GM12878 (cell line): Measurements from ENCODE around the gene CDRT15. TPM values are rescaled to one million over a fixed set of nuclear protein-coding genes. Genes with fewer than 3 reads are reported as not detected.

Experiments
- ATAC-seq: fragments of 200-7000 bp; cut with Tn5 transposase; 3 replicates; pipeline ENCODE4 v1.9.1; 2020; ENCODE audit warnings: mild to moderate bottlenecking, moderate library complexity
- BruUV-seq: library from RNA; stranded (reverse); fragments of 400-500 nt; replicated peaks from 2 replicates; lab custom pipeline; 2021; lab: Mats Ljungman, UMichigan
- CTCF ChIA-PET: fragments of 300-600 bp; sonication (Branson Sonifier 250); formaldehyde crosslinking; extraction: SDS; loops from one replicate; lab custom pipeline; 2021; ENCODE audit warnings: inconsistent platforms; lab: Yijun Ruan, JAX
- POLR2A ChIA-PET: fragments of 350-600 bp; formaldehyde crosslinking; extraction: SDS; loops from one replicate; lab custom pipeline; 2021; ENCODE audit warnings: inconsistent platforms; lab: Charles Lee
- RAD21 ChIA-PET: fragments of 300-600 bp; sonication (Branson Sonifier 250); formaldehyde crosslinking; loops from one replicate; lab custom pipeline; 2023; ENCODE audit warnings: antibody characterized with exemption; ENCODE audit not compliant: unreplicated experiment; lab: Charles Lee
- SMC1A ChIA-PET: fragments of 300-600 bp; sonication (Branson Sonifier 250); formaldehyde crosslinking; loops from one replicate; lab custom pipeline; 2023; ENCODE audit not compliant: unreplicated experiment, uncharacterized antibody; lab: Charles Lee
- DNase-seq: peaks from one replicate; pipeline ENCODE4 v3.0.0-alpha.2; 2011; ENCODE audit warnings: low read depth, low spot score
- FAIRE-seq: peaks from 3 replicates; lab custom pipeline; 2011; peaks lifted over from hg19 to GRCh38; lab: Jason Lieb, UNC
- H2AFZ ChIP-seq: 2 replicates; pipeline ENCODE4 v1.6.0; 2011; ENCODE audit warnings: low read depth, low read length, control low read depth; ENCODE audit not compliant: control insufficient read depth
- H3K27ac ChIP-seq: 2 replicates; pipeline ENCODE4 v1.5.1; 2011; ENCODE audit warnings: control low read depth; ENCODE audit not compliant: control insufficient read depth, insufficient read depth
- H3K27me3 ChIP-seq, 2 experiments: replicated peaks in 1 of 2; 2 replicates each; pipeline versions ENCODE4 v1.6.0 to v1.6.1; 2011; ENCODE audit warnings: low read length in 1 of 2; ENCODE audit not compliant: control insufficient read depth in 2 of 2, insufficient read depth in 2 of 2
- H3K36me3 ChIP-seq, 2 experiments: 2 replicates each; pipeline ENCODE4 v1.5.1; 2011; ENCODE audit warnings: low read length in 1 of 2; ENCODE audit not compliant: control insufficient read depth in 2 of 2, insufficient read depth in 2 of 2
- H3K4me1 ChIP-seq: 2 replicates; pipeline ENCODE4 v1.6.1; 2011; ENCODE audit warnings: mild to moderate bottlenecking, low read length, moderate library complexity, mixed read lengths; ENCODE audit not compliant: control insufficient read depth, insufficient read depth
- H3K4me2 ChIP-seq: 2 replicates; pipeline ENCODE4 v1.6.0; 2011; ENCODE audit warnings: control low read depth; ENCODE audit not compliant: control insufficient read depth, insufficient read depth
- H3K4me3 ChIP-seq: fragments of 200-600 bp; sonication (generic); 2 replicates; pipeline ENCODE4 v1.5.1; 2016
- H3K79me2 ChIP-seq: 2 replicates; pipeline ENCODE4 v1.6.0; 2011; ENCODE audit warnings: low read length; ENCODE audit not compliant: control insufficient read depth, insufficient read depth
- H3K9ac ChIP-seq: 2 replicates; pipeline ENCODE4 v1.8.0; 2011; ENCODE audit warnings: low read length, control low read depth, mixed read lengths; ENCODE audit not compliant: control insufficient read depth, insufficient read depth
- H3K9me3 ChIP-seq: replicated peaks from 3 replicates; pipeline ENCODE4 v1.5.1; 2011; ENCODE audit warnings: mild to moderate bottlenecking, low read length; ENCODE audit not compliant: control insufficient read depth, insufficient read depth
- H4K20me1 ChIP-seq: 2 replicates; pipeline ENCODE4 v1.6.0; 2011; ENCODE audit not compliant: control insufficient read depth, insufficient read depth
- CHD4 ChIP-seq: fragments of 200-600 bp; sonication (generic); IDR thresholded peaks from 2 replicates; pipeline ENCODE4 v1.6.1; 2016; ENCODE audit warnings: mild to moderate bottlenecking
- EZH2 ChIP-seq: IDR thresholded peaks from 2 replicates; pipeline ENCODE4 v1.6.1; 2012; ENCODE audit warnings: low read depth, mild to moderate bottlenecking, control low read depth, inconsistent platforms, low read length, borderline replicate concordance; ENCODE audit not compliant: control insufficient read depth
- FOS ChIP-seq: IDR thresholded peaks from 3 replicates; pipeline ENCODE4 v1.6.1; 2011; ENCODE audit warnings: borderline replicate concordance; ENCODE audit not compliant: insufficient read length; ENCODE audit errors: extremely low read depth
- FOXM1 ChIP-seq: IDR thresholded peaks from 2 replicates; pipeline ENCODE4 v1.6.1; 2012; ENCODE audit warnings: low read depth, mild to moderate bottlenecking, inconsistent platforms, low read length, moderate library complexity
- GABPA ChIP-seq: IDR thresholded peaks from 2 replicates; pipeline ENCODE4 v1.6.1; 2014; ENCODE audit warnings: antibody characterized with exemption, low read depth, mild to moderate bottlenecking, inconsistent platforms
- HCFC1 ChIP-seq: fragments of 150-350 bp; IDR thresholded peaks from 2 replicates; pipeline ENCODE4 v1.6.1; 2014; ENCODE audit warnings: low read length
- HDAC2 ChIP-seq: fragments of 200-600 bp; sonication (generic); IDR thresholded peaks from 2 replicates; pipeline ENCODE4 v1.6.1; 2017
- IKZF1 ChIP-seq: fragments of 450-650 bp; conservative IDR thresholded peaks from 2 replicates; pipeline ENCODE4 v1.6.1; 2017; ENCODE audit warnings: antibody characterized with exemption, mild to moderate bottlenecking
- RUNX3 ChIP-seq: IDR thresholded peaks from 2 replicates; pipeline ENCODE4 v1.6.1; 2012; ENCODE audit warnings: low read length, inconsistent platforms
- SIN3A ChIP-seq: IDR thresholded peaks from 2 replicates; pipeline ENCODE4 v1.6.1; 2012; ENCODE audit warnings: low read depth, low read length, improper control_type of control experiment
- SMAD5 ChIP-seq: IDR thresholded peaks from 2 replicates; pipeline ENCODE4 v1.6.1; 2016; ENCODE audit warnings: antibody characterized with exemption, low read depth
- SP1 ChIP-seq: IDR thresholded peaks from one replicate; pipeline ENCODE4 v1.6.1; 2011; ENCODE audit warnings: low read depth, low read length
- SREBF1 ChIP-seq: IDR thresholded peaks from 2 replicates; pipeline ENCODE4 v1.6.1; 2012; ENCODE audit warnings: mild to moderate bottlenecking, low read length
- ZNF24 ChIP-seq: fragments of 450-650 bp; IDR thresholded peaks from 2 replicates; pipeline ENCODE4 v1.6.1; 2017; ENCODE audit warnings: antibody characterized with exemption, mild to moderate bottlenecking
- ZZZ3 ChIP-seq: IDR thresholded peaks from 2 replicates; pipeline ENCODE4 v1.6.1; 2011; ENCODE audit warnings: low read depth; ENCODE audit not compliant: control insufficient read depth, insufficient read length
- WGBS: methylation state at CpG from one replicate; pipeline ENCODE4 v1.1.6; 2016; ENCODE audit warnings: low lambda C conversion rate; ENCODE audit not compliant: insufficient replicate concordance, insufficient coverage; ENCODE audit errors: missing lambda C conversion rate; 5-methylcytosine and 5-hydroxymethylcytosine counted together
- in situ Hi-C: fragments of 300-500 bp; cut with MboI; formaldehyde crosslinking; loops from 9 replicates; pipeline ENCODE4 v1.14.3; 2018; ENCODE audit warnings: mixed read lengths
- intact Hi-C: fragments of 100-400 bp; cut with micrococcal nuclease; formaldehyde crosslinking; loops from one replicate; pipeline ENCODE4 v1.14.2; 2022; ENCODE audit not compliant: unreplicated experiment
- polyA plus RNA-seq, 11 experiments: library from polyadenylated mRNA; depleted of rRNA in 4 of 11; unstranded in 6 of 11; stranded (reverse) in 5 of 11; fragments of >200 nt; fragmentation: Nextera tagmentation in 4 of 11; fragmentation: Illumina TruSeq in 1 of 11; extraction: Ambion mirVana in 4 of 11; extraction: Trizol in 1 of 11; gene quantifications; 1 replicate in 1 of 11; 2 replicates in 10 of 11; pipeline versions ENCODE4 v1.2.1 to v1.2.3, GENCODE V29; 2011 to 2016; ENCODE audit warnings: inconsistent platforms in 2 of 11, missing spikeins in 2 of 11, low read depth in 1 of 11
- total RNA-seq, 4 experiments: library from RNA; depleted of rRNA in 3 of 4; stranded (reverse); fragments of >200 nt in 3 of 4; fragmentation: Illumina TruSeq in 1 of 4; extraction: Trizol in 1 of 4; gene quantifications; 2 replicates each; pipeline versions ENCODE4 v1.2.1 to v1.2.3, GENCODE V29; 2013 to 2021
- TF ChIP-seq, protein P1 (sequence below): IDR thresholded peaks from 2 replicates; pipeline ENCODE4 v1.6.1; 2011; ENCODE audit warnings: low read depth, low read length, improper control_type of control experiment, borderline replicate concordance
- TF ChIP-seq, protein P2 (sequence below): fragments of 450-650 bp; IDR thresholded peaks from 2 replicates; pipeline ENCODE4 v1.6.1; 2017; ENCODE audit warnings: antibody characterized with exemption, mild to moderate bottlenecking, moderate library complexity

CDRT15 gene
- total and polyA plus RNA-seq, 10 of the 15 experiments (the other 5 are each of a cell fraction or from before 2014, with no cell fraction given), result 0.29 TPM; not detected in 9

DNA sequence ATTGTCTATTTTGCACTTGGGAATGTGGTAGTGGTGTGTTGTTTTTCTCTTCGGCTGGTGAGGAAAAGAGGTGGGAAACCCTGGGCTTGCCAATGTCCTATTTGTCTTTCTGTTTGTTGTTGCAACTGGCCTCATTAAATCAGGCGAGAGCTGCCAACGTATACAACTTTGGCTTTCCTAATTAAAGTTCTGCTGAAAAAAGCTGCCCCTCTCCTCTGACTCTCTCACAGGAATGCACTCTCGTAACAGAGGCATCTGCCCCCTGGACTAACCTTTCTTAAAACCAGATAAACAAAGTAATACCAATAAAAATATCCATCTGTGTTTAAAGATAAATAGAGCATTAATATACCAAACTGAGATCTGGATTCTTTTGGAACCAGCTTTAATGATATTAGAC, 7.8 kb downstream of the CDRT15 start:
- Histone ChIP-seq H3K9me3 (no peaks in the 10 kb centered on the region), H2AFZ (no peak overlapping the region), H3K9ac (no peak overlapping the region), H3K4me2 (no peak overlapping the region)
- intact Hi-C loops (no loop called here), in situ Hi-C loops (no loop called here)
- no peak for ATAC-seq
- BruUV-seq, result no TSS peak
- FAIRE-seq, result no peak
- ChIA-PET CTCF (no interaction called here), RAD21 (no interaction called here)
- TF ChIP-seq ZZZ3 (no peak), SMAD5 (no peak), GABPA (no peak), CHD4 (no peak), ZNF24 (no peak), FOS (no peak), IKZF1 (no peak), HCFC1 (no peak), SREBF1 (no peak), FOXM1 (no peak), SIN3A (no peak), HDAC2 (no peak), EZH2 (no peak), SP1 (no peak), RUNX3 (no peak)
- TF ChIP-seq, protein P1, sequence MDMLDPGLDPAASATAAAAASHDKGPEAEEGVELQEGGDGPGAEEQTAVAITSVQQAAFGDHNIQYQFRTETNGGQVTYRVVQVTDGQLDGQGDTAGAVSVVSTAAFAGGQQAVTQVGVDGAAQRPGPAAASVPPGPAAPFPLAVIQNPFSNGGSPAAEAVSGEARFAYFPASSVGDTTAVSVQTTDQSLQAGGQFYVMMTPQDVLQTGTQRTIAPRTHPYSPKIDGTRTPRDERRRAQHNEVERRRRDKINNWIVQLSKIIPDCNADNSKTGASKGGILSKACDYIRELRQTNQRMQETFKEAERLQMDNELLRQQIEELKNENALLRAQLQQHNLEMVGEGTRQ, result no peak
- TF ChIP-seq, protein P2, sequence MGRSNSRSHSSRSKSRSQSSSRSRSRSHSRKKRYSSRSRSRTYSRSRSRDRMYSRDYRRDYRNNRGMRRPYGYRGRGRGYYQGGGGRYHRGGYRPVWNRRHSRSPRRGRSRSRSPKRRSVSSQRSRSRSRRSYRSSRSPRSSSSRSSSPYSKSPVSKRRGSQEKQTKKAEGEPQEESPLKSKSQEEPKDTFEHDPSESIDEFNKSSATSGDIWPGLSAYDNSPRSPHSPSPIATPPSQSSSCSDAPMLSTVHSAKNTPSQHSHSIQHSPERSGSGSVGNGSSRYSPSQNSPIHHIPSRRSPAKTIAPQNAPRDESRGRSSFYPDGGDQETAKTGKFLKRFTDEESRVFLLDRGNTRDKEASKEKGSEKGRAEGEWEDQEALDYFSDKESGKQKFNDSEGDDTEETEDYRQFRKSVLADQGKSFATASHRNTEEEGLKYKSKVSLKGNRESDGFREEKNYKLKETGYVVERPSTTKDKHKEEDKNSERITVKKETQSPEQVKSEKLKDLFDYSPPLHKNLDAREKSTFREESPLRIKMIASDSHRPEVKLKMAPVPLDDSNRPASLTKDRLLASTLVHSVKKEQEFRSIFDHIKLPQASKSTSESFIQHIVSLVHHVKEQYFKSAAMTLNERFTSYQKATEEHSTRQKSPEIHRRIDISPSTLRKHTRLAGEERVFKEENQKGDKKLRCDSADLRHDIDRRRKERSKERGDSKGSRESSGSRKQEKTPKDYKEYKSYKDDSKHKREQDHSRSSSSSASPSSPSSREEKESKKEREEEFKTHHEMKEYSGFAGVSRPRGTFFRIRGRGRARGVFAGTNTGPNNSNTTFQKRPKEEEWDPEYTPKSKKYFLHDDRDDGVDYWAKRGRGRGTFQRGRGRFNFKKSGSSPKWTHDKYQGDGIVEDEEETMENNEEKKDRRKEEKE, result no peak
- TF ChIP-seq, all 136 proteins: peak for 0
- ChIA-PET POLR2A (no interaction called here), SMC1A (interaction anchor here (1.3 kb wide), 1 partner anchor 9 kb away, joined by 3 read pairs; no protein-coding TSS in a partner anchor)
- no peak for DNase-seq
- no peaks in the 10 kb centered on the region for H3K27me3 ChIP-seq
- H3K4me3 ChIP-seq, result no peak overlapping the region
- H3K36me3 ChIP-seq, result no peaks in the 10 kb centered on the region
- no peaks in the 10 kb centered on the region for H3K79me2 ChIP-seq
- no peaks in the 10 kb centered on the region for H3K4me1 ChIP-seq
- no peaks in the 10 kb centered on the region for H4K20me1 ChIP-seq
- 81% methylated on average over 4 of the region's 4 CpGs for WGBS
- no peak overlapping the region for H3K27ac ChIP-seq
